GM19240 (cell line): Measurements from ENCODE around the gene OGFOD3.
A peak's percentile ranks its signal among the peaks of the same experiment; 100 is the strongest.
"Not testable (repeated sequence)": the region's sequence is repeated elsewhere in the genome, so short reads cannot be mapped to it uniquely, and the experiment has no call there.

Experiments used
- DNase-seq: peaks from one replicate; pipeline ENCODE4 v3.0.0; 2011; ENCODE audit warnings: low spot score; ENCODE audit not compliant: insufficient read length

Gene OGFOD3

GRCh38 chr17:82355770-82356427 is 62.5 kb downstream of the OGFOD3 start:
- no peak for DNase-seq

- no peak for DNase-seq
These were observed 63.5 kb downstream of the OGFOD3 start for GRCh38 chr17:82354804-82355308.

- DNase-seq = no peak
These were observed 64.9 kb downstream of the OGFOD3 start for GRCh38 chr17:82353484-82353883.

- peak; percentile 85 for DNase-seq
These were observed 66.5 kb downstream of the OGFOD3 start for GRCh38 chr17:82351713-82352488.

- DNase-seq = no peak
These were observed 67.1 kb downstream of the OGFOD3 start for GRCh38 chr17:82351254-82351712.

- DNase-seq = no peak
These were observed 68.0 kb downstream of the OGFOD3 start for GRCh38 chr17:82350182-82351030.

GRCh38 chr17:82349287-82349701 is 69.1 kb downstream of the OGFOD3 start:
- DNase-seq = no peak

- no peak for DNase-seq
These were observed 69.5 kb downstream of the OGFOD3 start for GRCh38 chr17:82348866-82349265.

GRCh38 chr17:82348434-82348833 is 70.0 kb downstream of the OGFOD3 start:
- no peak for DNase-seq

- DNase-seq = not testable (repeated sequence)
These were observed 70.4 kb downstream of the OGFOD3 start for GRCh38 chr17:82347994-82348393.

GRCh38 chr17:82346342-82347300 is 71.8 kb downstream of the OGFOD3 start:
- DNase-seq = no peak

- DNase-seq = no peak
These were observed 73.0 kb downstream of the OGFOD3 start for GRCh38 chr17:82345151-82345976.

- DNase-seq = no peak
These were observed 74.0 kb downstream of the OGFOD3 start for GRCh38 chr17:82344175-82344907.

GRCh38 chr17:82343560-82343959 is 74.8 kb downstream of the OGFOD3 start:
- no peak for DNase-seq

GRCh38 chr17:82342361-82343079 is 75.9 kb downstream of the OGFOD3 start:
- DNase-seq = no peak

- no peak for DNase-seq
These were observed 78.5 kb downstream of the OGFOD3 start for GRCh38 chr17:82339634-82340580.
